GM20000 (cell line): ENCODE measurements around the gene NR2C1.
"Not testable (repeated sequence)": the region's sequence is repeated elsewhere in the genome, so short reads cannot be mapped to it uniquely, and the experiment has no call there.

Experiments
- DNase-seq: peaks from one replicate; pipeline ENCODE4 v3.0.0; 2012; ENCODE audit warnings: low spot score
- CTCF ChIP-seq: IDR thresholded peaks from 2 replicates; pipeline ENCODE4 v1.5.1; 2012; ENCODE audit warnings: mild to moderate bottlenecking, control low read depth; ENCODE audit errors: extremely low read depth, missing control alignments

Gene NR2C1

GRCh38 chr12:94988471-94988870, 84.9 kb downstream of the NR2C1 start:
- no peak for DNase-seq
- TF ChIP-seq CTCF, result no peak

GRCh38 chr12:94987801-94988200, 85.6 kb downstream of the NR2C1 start:
- no peak for DNase-seq
- TF ChIP-seq CTCF, result no peak

DNA sequence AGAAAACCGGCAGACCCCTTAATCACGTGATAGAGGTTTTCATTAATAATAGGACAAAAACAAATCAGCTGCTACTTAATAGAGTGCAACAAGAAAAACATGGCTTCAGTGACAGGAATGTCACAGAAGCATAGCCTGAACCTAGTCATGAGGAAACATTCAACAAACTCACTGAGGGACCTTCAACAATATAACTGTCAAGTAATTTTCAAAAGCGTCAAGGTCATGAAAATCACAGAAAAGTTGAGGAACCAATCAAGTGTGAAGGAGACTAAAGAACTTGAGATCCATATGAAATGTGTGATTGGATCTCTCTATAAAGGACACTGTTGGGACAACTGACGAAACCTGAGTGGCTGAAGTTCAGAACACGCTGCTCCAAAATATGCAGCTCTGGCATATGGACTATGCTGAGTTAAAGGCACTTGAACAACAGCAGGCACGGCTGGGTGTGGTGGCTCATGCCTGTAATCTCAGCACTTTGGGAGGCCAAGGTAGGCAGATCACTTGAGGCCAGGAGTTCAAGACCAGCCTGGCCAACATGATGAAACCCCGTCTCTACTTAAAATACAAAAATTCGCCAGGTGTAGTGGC, 86.2 kb downstream of the NR2C1 start:
- no peak for TF ChIP-seq CTCF

GRCh38 chr12:94985099-94985498, 88.3 kb downstream of the NR2C1 start:
- DNase-seq, result not testable (repeated sequence)

More for the DNA sequence above, 86.2 kb downstream of the NR2C1 start:
- DNase-seq, result no peak

DNA sequence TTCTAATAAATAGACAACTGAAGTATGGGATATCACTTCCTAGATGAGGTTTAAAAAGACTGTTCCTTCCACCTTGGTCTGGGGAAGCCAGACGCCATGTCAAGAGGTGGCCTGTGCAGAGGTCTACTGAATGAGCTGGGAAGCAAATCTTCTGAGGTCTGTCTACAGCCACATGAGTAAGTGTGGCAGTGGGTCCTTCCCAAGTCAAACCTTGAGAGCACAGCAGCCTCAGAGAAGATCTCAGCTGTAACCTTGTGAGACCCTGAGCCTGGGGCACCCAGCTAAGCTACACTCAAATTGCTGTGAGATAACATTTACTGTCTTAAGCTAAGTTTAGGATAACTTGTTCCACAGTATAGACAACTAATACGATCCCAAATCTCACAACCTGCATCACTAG, 90.1 kb downstream of the NR2C1 start:
- no peak for DNase-seq
- no peak for TF ChIP-seq CTCF

DNA sequence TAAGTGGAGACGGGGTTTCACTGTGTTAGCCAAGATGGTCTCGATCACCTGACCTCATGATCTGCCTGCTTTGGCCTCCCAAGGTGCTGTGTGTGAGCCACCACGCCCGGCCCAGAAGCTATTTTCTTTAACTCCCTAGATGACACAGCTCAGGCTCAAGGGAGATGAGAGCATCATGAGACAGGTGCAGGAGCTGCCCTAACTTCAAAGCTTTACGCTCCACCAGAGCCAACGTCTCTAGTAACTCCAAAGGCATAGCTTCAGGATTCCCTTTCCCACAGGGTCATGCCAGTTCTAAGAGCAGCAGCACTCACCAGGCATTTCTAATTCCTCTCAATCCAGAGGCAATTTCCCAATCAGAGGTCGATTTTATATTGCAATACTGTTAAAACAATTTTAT, 91.0 kb downstream of the NR2C1 start:
- DNase-seq, result no peak
- no peak for TF ChIP-seq CTCF

DNA sequence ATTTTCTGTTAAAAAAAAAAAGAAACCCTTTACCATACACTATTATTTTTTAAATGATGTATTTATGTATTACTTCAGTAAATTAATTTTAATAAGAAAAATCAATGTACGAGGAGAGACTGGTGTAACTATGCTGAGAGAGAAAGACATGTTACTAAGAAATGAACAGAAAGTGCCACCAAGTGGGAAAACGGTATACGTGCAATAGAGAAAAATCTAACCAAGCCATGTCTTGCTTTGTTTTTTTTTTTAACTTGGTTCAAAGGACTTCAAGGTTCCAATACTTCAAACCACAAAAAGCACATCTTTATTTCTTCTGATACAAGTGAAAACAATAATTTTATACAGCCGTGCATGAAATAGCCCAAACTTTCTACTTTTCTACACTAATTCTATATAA, 92.8 kb downstream of the NR2C1 start:
- no peak for TF ChIP-seq CTCF
- no peak for DNase-seq

DNA sequence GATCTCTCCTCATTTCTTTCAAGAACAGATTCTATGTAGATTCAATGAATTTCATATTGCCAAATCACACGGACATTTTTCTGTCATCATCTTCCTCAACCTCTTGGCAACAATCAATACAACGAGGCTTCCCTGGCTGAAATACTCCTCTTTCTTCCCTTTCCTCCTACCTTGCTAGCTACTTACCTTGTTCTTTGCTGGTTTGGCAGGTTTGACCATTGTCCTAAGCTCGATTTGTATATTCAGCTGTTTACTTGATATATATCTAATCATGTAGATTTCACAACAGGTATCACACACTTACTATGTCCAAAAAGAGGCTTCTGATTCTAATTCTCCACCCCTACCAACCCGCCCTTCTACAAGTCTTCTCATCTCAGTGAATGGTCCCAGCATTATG, 93.5 kb downstream of the NR2C1 start:
- no peak for TF ChIP-seq CTCF
- DNase-seq, result no peak
